Adrenal gland (tissue), 5 donors: ENCODE data around the gene AREL1.
"Not testable (repeated sequence)": the region's sequence is repeated elsewhere in the genome, so short reads cannot be mapped to it uniquely, and the experiment has no call there.

ENCODE experiments used
- POLR2A ChIP-seq, 2 donors: fragments of 450-650 bp; IDR thresholded peaks; one replicate each; pipeline ENCODE4 v1.6.1; 2017; ENCODE audit warnings: antibody characterized with exemption in 2 of 2, mild to moderate bottlenecking in 2 of 2, moderate library complexity in 1 of 2
- TF ChIP-seq, protein P1 (sequence below), 6 experiments: fragments of 450-650 bp in 4 of 6; fragments of 200-600 bp in 2 of 6; sonication (generic) in 1 of 6; IDR thresholded peaks; 1 replicate in 5 of 6; 2 replicates in 1 of 6; pipeline versions ENCODE4 v1.5.1 to v1.8.0; 2016 to 2021; ENCODE audit warnings: antibody characterized with exemption in 6 of 6, mild to moderate bottlenecking in 2 of 6, moderate library complexity in 1 of 6
- donor health status: DM: no; HTN: no; CAD: no.

DNA sequence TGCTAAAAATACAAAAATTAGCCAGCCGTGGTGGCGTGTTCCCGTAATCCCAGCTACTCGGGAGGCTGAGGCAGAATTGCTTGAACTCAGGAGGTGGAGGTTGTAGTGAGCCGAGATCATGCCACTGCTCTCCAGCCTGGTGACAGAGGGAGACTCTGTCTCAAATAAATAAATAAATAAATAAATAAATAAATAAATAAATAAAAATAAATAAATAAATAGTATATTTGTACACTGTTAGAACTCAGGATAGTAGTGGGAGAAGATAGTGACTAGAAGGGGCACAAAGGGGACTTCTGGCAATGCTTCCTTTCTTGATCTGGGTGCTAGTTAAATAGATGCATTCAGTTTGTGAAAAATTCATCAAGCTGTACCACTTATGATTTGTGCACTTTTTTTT lies 45.6 kb upstream of the AREL1 start:
- TF ChIP-seq, protein P1, sequence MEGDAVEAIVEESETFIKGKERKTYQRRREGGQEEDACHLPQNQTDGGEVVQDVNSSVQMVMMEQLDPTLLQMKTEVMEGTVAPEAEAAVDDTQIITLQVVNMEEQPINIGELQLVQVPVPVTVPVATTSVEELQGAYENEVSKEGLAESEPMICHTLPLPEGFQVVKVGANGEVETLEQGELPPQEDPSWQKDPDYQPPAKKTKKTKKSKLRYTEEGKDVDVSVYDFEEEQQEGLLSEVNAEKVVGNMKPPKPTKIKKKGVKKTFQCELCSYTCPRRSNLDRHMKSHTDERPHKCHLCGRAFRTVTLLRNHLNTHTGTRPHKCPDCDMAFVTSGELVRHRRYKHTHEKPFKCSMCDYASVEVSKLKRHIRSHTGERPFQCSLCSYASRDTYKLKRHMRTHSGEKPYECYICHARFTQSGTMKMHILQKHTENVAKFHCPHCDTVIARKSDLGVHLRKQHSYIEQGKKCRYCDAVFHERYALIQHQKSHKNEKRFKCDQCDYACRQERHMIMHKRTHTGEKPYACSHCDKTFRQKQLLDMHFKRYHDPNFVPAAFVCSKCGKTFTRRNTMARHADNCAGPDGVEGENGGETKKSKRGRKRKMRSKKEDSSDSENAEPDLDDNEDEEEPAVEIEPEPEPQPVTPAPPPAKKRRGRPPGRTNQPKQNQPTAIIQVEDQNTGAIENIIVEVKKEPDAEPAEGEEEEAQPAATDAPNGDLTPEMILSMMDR (IDR thresholded peaks at IDR 0.05) = not testable (repeated sequence)
- not testable (repeated sequence) for TF ChIP-seq POLR2A (IDR thresholded peaks at IDR 0.05)
